Liver (tissue), 9 donors: ENCODE results near the gene IKZF1. TPM values are rescaled to one million over a fixed set of nuclear protein-coding genes. Genes with fewer than 3 reads are reported as not detected.

ENCODE experiments used
- DNase-seq: peaks from one replicate; pipeline ENCODE4 v3.0.0-alpha.2; 2017; ENCODE audit warnings: low spot score
- H3K27ac ChIP-seq, 2 donors: one replicate each; pipeline ENCODE4 v1.7.0; 2013; ENCODE audit warnings: inconsistent platforms in 2 of 2, low read length in 2 of 2, control low read depth in 1 of 2, low read depth in 1 of 2, mild to moderate bottlenecking in 1 of 2
- H3K27me3 ChIP-seq, 4 donors: one replicate each; pipeline versions ENCODE4 v1.6.1 to v1.7.0; 2013; ENCODE audit warnings: low read length in 3 of 4, inconsistent platforms in 1 of 4, mild to moderate bottlenecking in 1 of 4, moderate library complexity in 1 of 4; ENCODE audit not compliant: control insufficient read depth in 4 of 4, insufficient read depth in 4 of 4
- H3K36me3 ChIP-seq, 4 donors: one replicate each; pipeline versions ENCODE4 v1.6.1 to v1.7.0; 2013; ENCODE audit warnings: low read length in 3 of 4, mild to moderate bottlenecking in 3 of 4, low read depth in 1 of 4, moderate library complexity in 1 of 4; ENCODE audit not compliant: control insufficient read depth in 4 of 4, insufficient read depth in 3 of 4
- H3K4me1 ChIP-seq, 4 donors: one replicate each; pipeline versions ENCODE4 v1.6.1 to v1.7.0; 2013; ENCODE audit warnings: low read length in 3 of 4, mild to moderate bottlenecking in 3 of 4, moderate library complexity in 1 of 4; ENCODE audit not compliant: control insufficient read depth in 4 of 4, insufficient read depth in 4 of 4
- H3K4me3 ChIP-seq, 3 donors: one replicate each; pipeline versions ENCODE4 v1.6.1 to v1.7.0; 2013; ENCODE audit warnings: low read length in 3 of 3, control low read depth in 1 of 3, low read depth in 1 of 3, mild to moderate bottlenecking in 1 of 3
- H3K9ac ChIP-seq, 2 donors: one replicate each; pipeline ENCODE4 v1.7.0; 2013; ENCODE audit warnings: low read length in 2 of 2, mild to moderate bottlenecking in 2 of 2, moderate library complexity in 2 of 2, control low read depth in 1 of 2, low read depth in 1 of 2
- H3K9me3 ChIP-seq, 4 donors: one replicate each; pipeline versions ENCODE4 v1.6.1 to v1.7.0; 2013; ENCODE audit warnings: low read length in 3 of 4; ENCODE audit not compliant: control insufficient read depth in 4 of 4
- CTCF ChIP-seq: fragments of 150-350 bp; IDR thresholded peaks from 2 replicates; pipeline ENCODE4 v1.5.1; 2017; ENCODE audit warnings: improper control_type of control experiment, low read depth, low read length; ENCODE audit not compliant: missing input control
- EGR1 ChIP-seq, 2 donors: IDR thresholded peaks; 2 replicates each; pipeline ENCODE4 v1.6.1; 2016 to 2018; ENCODE audit warnings: antibody characterized with exemption in 2 of 2, low read depth in 2 of 2
- FOXA1 ChIP-seq: IDR thresholded peaks from 2 replicates; pipeline ENCODE4 v1.6.1; 2016; ENCODE audit warnings: antibody characterized with exemption
- FOXA2 ChIP-seq: IDR thresholded peaks from 2 replicates; pipeline ENCODE4 v1.6.1; 2016; ENCODE audit warnings: antibody characterized with exemption
- GABPA ChIP-seq, 2 donors: IDR thresholded peaks in 1 of 2; conservative IDR thresholded peaks in 1 of 2; 2 replicates each; pipeline ENCODE4 v1.6.1; 2016; ENCODE audit warnings: antibody characterized with exemption in 2 of 2, mild to moderate bottlenecking in 1 of 2, moderate library complexity in 1 of 2
- HNF4A ChIP-seq, 2 donors: conservative IDR thresholded peaks; 2 replicates each; pipeline ENCODE4 v1.6.1; 2016; ENCODE audit warnings: antibody characterized with exemption in 2 of 2, mild to moderate bottlenecking in 2 of 2
- HNF4G ChIP-seq: IDR thresholded peaks from 2 replicates; pipeline ENCODE4 v1.6.1; 2016; ENCODE audit warnings: antibody characterized with exemption
- JUND ChIP-seq, 2 donors: IDR thresholded peaks; 2 replicates each; pipeline ENCODE4 v1.6.1; 2016; ENCODE audit warnings: antibody characterized with exemption in 2 of 2
- MAX ChIP-seq: IDR thresholded peaks from 2 replicates; pipeline ENCODE4 v1.6.1; 2016; ENCODE audit warnings: antibody characterized with exemption
- NR2F2 ChIP-seq: IDR thresholded peaks from 2 replicates; pipeline ENCODE4 v1.6.1; 2016; ENCODE audit warnings: antibody characterized with exemption
- RAD21 ChIP-seq, 2 donors: IDR thresholded peaks; 2 replicates each; pipeline ENCODE4 v1.6.1; 2016; ENCODE audit warnings: antibody characterized with exemption in 2 of 2, mild to moderate bottlenecking in 2 of 2
- REST ChIP-seq: IDR thresholded peaks from 2 replicates; pipeline ENCODE4 v1.6.1; 2016; ENCODE audit warnings: antibody characterized with exemption, mild to moderate bottlenecking
- RXRA ChIP-seq, 2 donors: IDR thresholded peaks; 2 replicates each; pipeline ENCODE4 v1.6.1; 2017 to 2018; ENCODE audit warnings: antibody characterized with exemption in 2 of 2, mild to moderate bottlenecking in 1 of 2
- SP1 ChIP-seq: IDR thresholded peaks from 2 replicates; pipeline ENCODE4 v1.6.1; 2018; ENCODE audit warnings: antibody characterized with exemption, mild to moderate bottlenecking
- TAF1 ChIP-seq: conservative IDR thresholded peaks from 2 replicates; pipeline ENCODE4 v1.6.1; 2016; ENCODE audit warnings: antibody characterized with exemption, mild to moderate bottlenecking
- YY1 ChIP-seq: IDR thresholded peaks from 2 replicates; pipeline ENCODE4 v1.6.1; 2016; ENCODE audit warnings: antibody characterized with exemption, mild to moderate bottlenecking
- WGBS: extraction: QIAGEN DNeasy Blood & Tissue Kit; methylation state at CpG from one replicate; pipeline ENCODE4 v1.1.7; 2013; 5-methylcytosine and 5-hydroxymethylcytosine counted together
- polyA plus RNA-seq, 2 donors: library from polyadenylated mRNA; stranded (reverse) in 1 of 2; unstranded in 1 of 2; fragments of 200-250 nt in 1 of 2; fragments of >200 nt in 1 of 2; fragmentation: Nextera tagmentation in 1 of 2; extraction: Ambion mirVana in 1 of 2; gene quantifications; one replicate each; pipeline versions ENCODE4 v1.2.1 to v1.2.3, GENCODE V29; 2013 to 2015
- total RNA-seq, 2 donors: library from RNA; depleted of rRNA; stranded (reverse); fragments of >200 nt; gene quantifications; one replicate each; pipeline ENCODE4 v1.2.3, GENCODE V29; 2014
- TF ChIP-seq, protein P1 (sequence below): IDR thresholded peaks from 2 replicates; pipeline ENCODE4 v1.6.1; 2016; ENCODE audit warnings: antibody characterized with exemption
- TF ChIP-seq, protein P2 (sequence below): IDR thresholded peaks from 2 replicates; pipeline ENCODE4 v1.6.1; 2016; ENCODE audit warnings: antibody characterized with exemption
- donor health status: healthy.
- donor health status: healthy.
- donor health status: healthy.
- donor health status: healthy.
- donor health status: healthy.

IKZF1 gene
- total and polyA plus RNA-seq, 4 donors: 1.6 to 43.5 (median 6.2) TPM

- 56% methylated on average over 6 of the region's 6 CpGs for WGBS
- Histone ChIP-seq H3K9me3 (no peaks in the 10 kb centered on the region), H3K36me3 (no peaks in the 10 kb centered on the region), H3K9ac (no peak overlapping the region), H3K27me3 (peaks cover 0 to 4% (median 0%) of the 10 kb centered on the region in 4 donors), H3K27ac (no peak overlapping the region), H3K4me3 (no peak overlapping the region), H3K4me1 (no peaks in the 10 kb centered on the region)
- TF ChIP-seq HNF4A (conservative IDR thresholded peaks at IDR 0.05): no peak
- TF ChIP-seq NR2F2: no peak
- no peak for DNase-seq
These were observed 58.3 kb downstream of the IKZF1 start for GRCh38 chr7:50362712-50363282.

- H3K9me3 ChIP-seq: peaks cover 0 to 2% (median 0%) of the 10 kb centered on the region in 4 donors
- H3K9ac ChIP-seq: no peak overlapping the region
- H3K4me3 ChIP-seq: no peak overlapping the region
- H3K27ac ChIP-seq: no peak overlapping the region
- H3K27me3 ChIP-seq: peaks cover 0 to 4% (median 0%) of the 10 kb centered on the region in 4 donors
- TF ChIP-seq EGR1 (IDR thresholded peaks at IDR 0.05; ENCODE audit: low read depth in 2 of 2) (no peak), CTCF (no peak), GABPA (IDR thresholded peaks at IDR 0.05 in 1 of 2, conservative IDR thresholded peaks at IDR 0.05 in 1 of 2) (no peak), TAF1 (no peak), RAD21 (IDR thresholded peaks at IDR 0.05) (no peak), HNF4A (conservative IDR thresholded peaks at IDR 0.05) (no peak), FOXA2 (no peak), REST (no peak), FOXA1 (no peak), HNF4G (no peak), NR2F2 (no peak), YY1 (no peak), SP1 (no peak), MAX (no peak), RXRA (IDR thresholded peaks at IDR 0.05) (no peak), JUND (IDR thresholded peaks at IDR 0.05) (no peak)
- TF ChIP-seq, protein P1, sequence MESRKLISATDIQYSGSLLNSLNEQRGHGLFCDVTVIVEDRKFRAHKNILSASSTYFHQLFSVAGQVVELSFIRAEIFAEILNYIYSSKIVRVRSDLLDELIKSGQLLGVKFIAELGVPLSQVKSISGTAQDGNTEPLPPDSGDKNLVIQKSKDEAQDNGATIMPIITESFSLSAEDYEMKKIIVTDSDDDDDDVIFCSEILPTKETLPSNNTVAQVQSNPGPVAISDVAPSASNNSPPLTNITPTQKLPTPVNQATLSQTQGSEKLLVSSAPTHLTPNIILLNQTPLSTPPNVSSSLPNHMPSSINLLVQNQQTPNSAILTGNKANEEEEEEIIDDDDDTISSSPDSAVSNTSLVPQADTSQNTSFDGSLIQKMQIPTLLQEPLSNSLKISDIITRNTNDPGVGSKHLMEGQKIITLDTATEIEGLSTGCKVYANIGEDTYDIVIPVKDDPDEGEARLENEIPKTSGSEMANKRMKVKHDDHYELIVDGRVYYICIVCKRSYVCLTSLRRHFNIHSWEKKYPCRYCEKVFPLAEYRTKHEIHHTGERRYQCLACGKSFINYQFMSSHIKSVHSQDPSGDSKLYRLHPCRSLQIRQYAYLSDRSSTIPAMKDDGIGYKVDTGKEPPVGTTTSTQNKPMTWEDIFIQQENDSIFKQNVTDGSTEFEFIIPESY: no peak
- TF ChIP-seq, protein P2, sequence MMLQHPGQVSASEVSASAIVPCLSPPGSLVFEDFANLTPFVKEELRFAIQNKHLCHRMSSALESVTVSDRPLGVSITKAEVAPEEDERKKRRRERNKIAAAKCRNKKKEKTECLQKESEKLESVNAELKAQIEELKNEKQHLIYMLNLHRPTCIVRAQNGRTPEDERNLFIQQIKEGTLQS: no peak
- H3K4me1 ChIP-seq: no peaks in the 10 kb centered on the region
- H3K36me3 ChIP-seq: no peaks in the 10 kb centered on the region
- WGBS: 71% methylated on average over 7 of the region's 7 CpGs
- DNase-seq: no peak
These were observed 59.0 kb downstream of the IKZF1 start for GRCh38 chr7:50363327-50364060.
